ENCODE data around the gene CHAD. TPM values are rescaled to one million over a fixed set of nuclear protein-coding genes. Genes with fewer than 3 reads are reported as not detected.
"Not testable (repeated sequence)": the region's sequence is repeated elsewhere in the genome, so short reads cannot be mapped to it uniquely, and the experiment has no call there.

Gene CHAD
- polyA plus RNA-seq, 1 donor from 2014 or later, result not detected

- Histone ChIP-seq H2AFZ (ENCODE audit: low read depth, low read length) (no peak overlapping the region), H3K27ac (ENCODE audit: low read length) (no peak overlapping the region), H3K9ac (ENCODE audit: low read length) (no peak overlapping the region), H3F3A (ENCODE audit: insufficient read depth, low read length, poor library complexity, severe bottlenecking) (no peaks in the 10 kb centered on the region), H3K27me3 (ENCODE audit: insufficient read depth, low read depth, low read length) (peaks cover under 1% of the 10 kb centered on the region), H3K9me3 (ENCODE audit: low read length) (no peaks in the 10 kb centered on the region), H4K20me1 (ENCODE audit: insufficient read depth) (no peaks in the 10 kb centered on the region), H3K79me2 (replicated peaks; ENCODE audit: insufficient read depth, low read length) (no peaks in the 10 kb centered on the region), H3K9me2 (ENCODE audit: insufficient read depth, low read length) (no peaks in the 10 kb centered on the region), H3K36me3 (ENCODE audit: insufficient read depth, low read length) (no peaks in the 10 kb centered on the region), H3K4me2 (ENCODE audit: low read length) (no peak overlapping the region), H3K4me3 (ENCODE audit: low read length) (no peak overlapping the region)
- TF ChIP-seq EZH2 (IDR thresholded peaks at IDR 0.05; ENCODE audit: borderline replicate concordance, insufficient read depth, low read length, poor library complexity, severe bottlenecking) (no peak), CTCF (IDR thresholded peaks at IDR 0.05; ENCODE audit: poor library complexity, severe bottlenecking) (no peak), SMC3 (conservative IDR thresholded peaks at IDR 0.05; ENCODE audit: poor library complexity) (no peak), RAD21 (conservative IDR thresholded peaks at IDR 0.05) (no peak), MXI1 (conservative IDR thresholded peaks at IDR 0.05; ENCODE audit: poor library complexity, severe bottlenecking) (no peak)
Measured at GRCh38 chr17:50420419-50421112, 48.1 kb downstream of the CHAD start.

GRCh38 chr17:50419577-50419976 lies 49.1 kb downstream of the CHAD start:
- not testable (repeated sequence) for H3K4me3 ChIP-seq (ENCODE audit: low read length); H3K4me2 ChIP-seq (ENCODE audit: low read length); H3K36me3 ChIP-seq (ENCODE audit: insufficient read depth, low read length); H3K79me2 ChIP-seq (replicated peaks; ENCODE audit: insufficient read depth, low read length); H3F3A ChIP-seq (ENCODE audit: insufficient read depth, low read length, poor library complexity, severe bottlenecking); H3K27ac ChIP-seq (ENCODE audit: low read length); H3K9me2 ChIP-seq (ENCODE audit: insufficient read depth, low read length); H3K9me3 ChIP-seq (ENCODE audit: low read length); H2AFZ ChIP-seq (ENCODE audit: low read depth, low read length); H4K20me1 ChIP-seq (ENCODE audit: insufficient read depth); H3K27me3 ChIP-seq (ENCODE audit: insufficient read depth, low read depth, low read length); H3K9ac ChIP-seq (ENCODE audit: low read length)

- no peaks in the 10 kb centered on the region for H3K36me3 ChIP-seq (ENCODE audit: insufficient read depth, low read length)
- H3K4me3 ChIP-seq (ENCODE audit: low read length), result no peak overlapping the region
- no peaks in the 10 kb centered on the region for H3F3A ChIP-seq (ENCODE audit: insufficient read depth, low read length, poor library complexity, severe bottlenecking)
- no peak overlapping the region for H3K9ac ChIP-seq (ENCODE audit: low read length)
- TF ChIP-seq MXI1 (conservative IDR thresholded peaks at IDR 0.05; ENCODE audit: poor library complexity, severe bottlenecking), result no peak
- no peak for TF ChIP-seq TAF1 (IDR thresholded peaks at IDR 0.05; ENCODE audit: low read depth)
- no peak overlapping the region for H3K4me2 ChIP-seq (ENCODE audit: low read length)
- no peak overlapping the region for H2AFZ ChIP-seq (ENCODE audit: low read depth, low read length)
- no peaks in the 10 kb centered on the region for H4K20me1 ChIP-seq (ENCODE audit: insufficient read depth)
- no peak overlapping the region for H3K27ac ChIP-seq (ENCODE audit: low read length)
- no peaks in the 10 kb centered on the region for H3K79me2 ChIP-seq (replicated peaks; ENCODE audit: insufficient read depth, low read length)
- no peaks in the 10 kb centered on the region for H3K27me3 ChIP-seq (ENCODE audit: insufficient read depth, low read depth, low read length)
- H3K9me3 ChIP-seq (ENCODE audit: low read length), result no peaks in the 10 kb centered on the region
- H3K9me2 ChIP-seq (ENCODE audit: insufficient read depth, low read length), result no peaks in the 10 kb centered on the region
Measured at GRCh38 chr17:50414808-50415207, 53.9 kb downstream of the CHAD start.

Other genes with a start within 250 kb of the CHAD start
- gene TMEM92, start 194.4 kb downstream of the CHAD start, polyA plus RNA-seq, result not detected in 2 replicates
- gene XYLT2, start 122.8 kb downstream of the CHAD start, polyA plus RNA-seq, result 6.9 and 9.5 TPM in 2 replicates
- 118 and 138 TPM in 2 replicates for gene MRPL27, start 95.7 kb downstream of the CHAD start, polyA plus RNA-seq
- gene EME1, start 95.7 kb downstream of the CHAD start, polyA plus RNA-seq, result 1.1 and 5.4 TPM in 2 replicates
- 67.2 and 71.4 TPM in 2 replicates for gene LRRC59, start 71.4 kb downstream of the CHAD start, polyA plus RNA-seq
- gene ACSF2, start 42.7 kb downstream of the CHAD start, polyA plus RNA-seq, result not detected in 2 replicates
- gene RSAD1, start 10.0 kb upstream of the CHAD start, polyA plus RNA-seq, result 61.9 and 73.5 TPM in 2 replicates
- 0.34 and 0.35 TPM in 2 replicates for gene MYCBPAP, start 39.6 kb upstream of the CHAD start, polyA plus RNA-seq
- gene EPN3, start 63.9 kb upstream of the CHAD start, polyA plus RNA-seq, result not detected in 2 replicates
- 48.1 and 53.5 TPM in 2 replicates for gene SPATA20, start 78.3 kb upstream of the CHAD start, polyA plus RNA-seq
- 10.9 and 11.0 TPM in 2 replicates for gene CACNA1G, start 91.8 kb upstream of the CHAD start, polyA plus RNA-seq
- 0.08 TPM in 1 of 2 replicates, not detected in the other for gene ABCC3, start 166.0 kb upstream of the CHAD start, polyA plus RNA-seq
- gene ANKRD40, start 239.0 kb upstream of the CHAD start, polyA plus RNA-seq, result 15.2 and 16.1 TPM in 2 replicates

Measured in neural cell (in vitro differentiated cells).